GM19025 (cell line): Measurements from ENCODE around the gene HDAC9.
"Not testable (repeated sequence)": the region's sequence is repeated elsewhere in the genome, so short reads cannot be mapped to it uniquely, and the experiment has no call there.

Experiments
- ATAC-seq: cut with Tn5 transposase; IDR thresholded peaks from one replicate; pipeline ENCODE4 v1.9.1; 2021; ENCODE audit warnings: mild to moderate bottlenecking, low read depth, moderate library complexity; ENCODE audit not compliant: unreplicated experiment

HDAC9 gene

DNA sequence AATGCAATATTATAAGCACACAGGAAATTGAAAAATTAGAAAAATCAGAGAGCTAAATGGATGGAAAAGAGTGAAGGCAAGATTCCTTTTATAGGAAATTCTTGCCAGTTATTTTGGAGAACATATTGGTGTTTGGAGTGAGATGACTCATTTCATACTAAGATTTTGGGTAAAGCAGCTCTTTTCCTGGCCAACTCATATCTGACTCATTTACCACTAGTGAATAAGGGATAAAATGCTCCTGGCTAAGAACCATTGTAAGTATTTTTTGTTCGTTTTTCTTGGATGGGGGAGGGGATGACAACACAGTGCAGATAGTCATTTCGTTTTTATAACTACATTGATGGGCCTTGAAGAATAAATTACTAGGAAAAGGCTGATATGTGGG, 482.6 kb downstream of the HDAC9 start:
- ATAC-seq = no peak

DNA sequence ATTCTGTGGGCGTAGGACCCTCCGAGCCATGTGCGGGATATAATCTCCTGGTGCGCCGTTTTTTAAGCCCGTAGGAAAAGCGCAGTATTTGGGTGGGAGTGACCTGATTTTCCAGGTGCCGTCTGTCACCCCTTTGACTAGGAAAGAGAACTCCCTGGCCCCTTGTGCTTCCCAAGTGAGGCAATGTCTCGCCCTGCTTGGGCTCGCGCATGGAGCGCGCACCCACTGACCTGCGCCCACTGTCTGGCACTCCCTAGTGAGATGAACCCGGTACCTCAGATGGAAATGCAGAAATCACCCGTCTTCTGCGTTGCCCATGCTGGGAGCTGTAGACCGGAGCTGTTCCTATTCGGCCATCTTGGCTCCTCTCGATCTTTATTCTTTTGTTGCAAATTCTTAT, 495.2 kb downstream of the HDAC9 start:
- not testable (repeated sequence) for ATAC-seq

DNA sequence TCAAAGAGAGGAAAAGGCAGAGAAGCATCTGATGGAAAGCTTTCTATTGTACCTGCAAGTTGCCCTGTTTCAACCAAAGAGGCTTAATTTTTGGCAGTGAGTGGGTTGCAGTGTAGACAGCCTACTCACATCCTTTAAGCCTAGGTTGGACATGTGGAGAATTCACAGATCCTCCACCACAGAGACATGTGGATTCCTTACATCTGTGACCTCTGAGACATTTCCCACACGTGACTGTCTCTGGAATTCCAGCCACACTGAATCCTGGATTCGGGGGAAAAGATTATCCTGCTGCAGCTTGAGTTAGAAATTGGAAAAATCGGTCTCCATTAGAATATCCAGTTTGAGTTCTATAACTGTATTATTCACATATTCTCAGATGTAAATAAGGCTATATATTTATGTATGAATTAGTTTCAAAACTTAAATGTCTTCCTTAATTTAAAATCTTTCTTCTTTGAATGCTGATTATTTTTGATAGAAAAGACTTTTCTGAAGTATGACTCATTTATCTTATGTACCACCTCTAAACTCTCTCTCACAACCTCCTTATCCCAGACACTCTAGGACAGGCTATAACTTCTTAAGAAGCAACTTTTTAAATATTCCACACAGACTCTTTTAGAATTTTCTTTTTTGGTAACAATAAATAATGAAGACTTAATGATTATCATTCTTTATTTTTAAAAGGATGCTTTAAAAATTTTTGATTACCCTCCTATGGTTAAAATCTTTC, 498.6 kb downstream of the HDAC9 start:
- ATAC-seq = no peak

DNA sequence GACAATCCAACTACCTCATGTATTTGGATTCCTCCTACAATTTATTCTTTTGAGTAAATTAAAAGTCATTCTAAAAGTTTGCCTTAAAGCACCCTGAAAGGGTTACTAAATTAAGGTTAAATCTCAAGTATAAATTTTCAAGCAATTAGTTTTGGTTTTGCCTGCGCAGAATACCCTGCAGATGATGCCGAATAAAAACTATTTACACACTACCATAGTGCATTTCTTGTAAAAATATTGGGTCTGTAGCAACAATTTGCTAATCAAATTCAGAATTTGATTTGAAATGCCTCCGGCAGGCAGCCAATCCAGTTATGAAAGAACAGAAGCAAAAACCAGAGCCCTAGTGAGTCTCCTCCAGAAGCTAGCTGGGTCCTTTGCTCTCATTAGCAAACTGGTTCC, 499.7 kb downstream of the HDAC9 start:
- ATAC-seq = no peak

DNA sequence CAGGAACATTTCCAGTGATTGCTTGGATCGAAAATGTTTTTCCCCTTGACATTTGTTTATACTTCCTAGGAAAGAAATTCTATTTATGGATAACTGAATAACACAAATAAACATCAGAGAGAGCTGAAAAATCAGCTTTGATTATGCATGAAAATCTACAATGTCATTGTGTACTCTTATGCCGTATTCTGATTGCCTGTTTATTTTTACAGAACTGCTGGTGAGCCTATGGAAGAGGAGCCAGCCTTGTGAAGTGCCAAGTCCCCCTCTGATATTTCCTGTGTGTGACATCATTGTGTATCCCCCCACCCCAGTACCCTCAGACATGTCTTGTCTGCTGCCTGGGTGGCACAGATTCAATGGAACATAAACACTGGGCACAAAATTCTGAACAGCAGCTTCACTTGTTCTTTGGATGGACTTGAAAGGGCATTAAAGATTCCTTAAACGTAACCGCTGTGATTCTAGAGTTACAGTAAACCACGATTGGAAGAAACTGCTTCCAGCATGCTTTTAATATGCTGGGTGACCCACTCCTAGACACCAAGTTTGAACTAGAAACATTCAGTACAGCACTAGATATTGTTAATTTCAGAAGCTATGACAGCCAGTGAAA, 500.4 kb downstream of the HDAC9 start:
- no peak for ATAC-seq

DNA sequence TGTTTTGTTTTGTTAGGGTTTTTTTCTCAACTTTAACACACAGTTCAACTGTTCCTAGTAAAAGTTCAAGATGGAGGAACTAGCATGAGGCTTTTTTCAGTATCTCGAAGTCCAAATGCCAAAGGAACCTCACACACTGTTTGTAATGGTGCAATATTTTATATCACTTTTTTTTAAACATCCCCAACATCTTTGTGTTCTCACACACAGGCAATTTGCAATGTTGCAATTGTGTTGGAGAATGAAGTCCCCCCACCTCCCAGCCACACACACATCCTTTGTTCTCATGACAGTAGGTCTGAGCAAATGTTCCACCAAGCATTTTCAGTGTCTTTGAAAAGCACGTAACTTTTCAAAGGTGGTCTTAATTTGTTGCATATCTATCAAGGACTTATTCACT, 501.0 kb downstream of the HDAC9 start:
- ATAC-seq = no peak

DNA sequence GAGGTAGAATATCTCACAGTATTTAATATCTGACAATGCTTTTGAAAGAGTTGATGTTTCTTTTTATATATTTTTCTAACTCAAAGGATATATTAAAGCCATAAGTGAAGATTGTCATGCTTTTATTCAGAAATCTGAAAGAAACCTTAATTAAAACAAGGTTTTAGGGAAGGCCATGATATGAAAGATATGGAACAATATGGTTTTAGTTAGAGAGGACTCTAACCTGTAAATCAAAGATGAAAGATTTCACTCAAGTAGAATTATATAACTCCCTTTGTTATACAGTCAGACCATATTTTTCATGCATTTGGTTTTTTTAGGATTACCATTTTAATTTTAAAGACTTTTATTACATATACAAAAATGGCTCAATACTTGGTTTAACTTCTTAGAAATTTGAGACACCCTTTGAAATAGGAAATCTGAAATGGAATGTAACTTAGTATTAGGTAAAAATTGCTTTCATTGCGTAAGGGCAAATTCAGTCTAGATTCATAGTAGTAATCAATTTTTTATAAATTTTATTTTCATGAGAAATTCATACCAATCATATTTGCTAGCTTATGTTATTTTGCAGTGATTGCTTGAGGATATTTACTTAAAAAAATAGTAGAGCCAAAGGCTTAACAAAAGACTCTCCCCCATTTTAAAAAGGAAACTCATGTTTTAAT, 502.1 kb downstream of the HDAC9 start:
- ATAC-seq = no peak

DNA sequence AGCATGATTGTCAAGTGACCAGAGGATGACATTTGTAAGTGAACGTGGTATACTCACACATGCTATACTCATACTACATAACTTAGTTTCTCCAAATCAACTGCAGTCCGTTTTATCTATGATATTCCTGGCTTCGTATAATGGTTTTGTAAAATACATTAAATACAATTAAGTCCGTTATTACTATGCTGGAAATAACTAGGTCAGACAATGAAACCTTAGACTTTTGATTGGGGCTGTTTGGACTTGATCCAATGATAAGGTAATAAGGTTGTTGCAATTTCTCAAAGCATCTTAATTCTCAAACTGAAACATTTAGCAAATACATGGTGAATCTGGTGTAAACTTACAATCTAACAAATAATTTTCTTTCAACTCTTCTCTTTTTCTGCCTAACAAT, 504.9 kb downstream of the HDAC9 start:
- no peak for ATAC-seq

DNA sequence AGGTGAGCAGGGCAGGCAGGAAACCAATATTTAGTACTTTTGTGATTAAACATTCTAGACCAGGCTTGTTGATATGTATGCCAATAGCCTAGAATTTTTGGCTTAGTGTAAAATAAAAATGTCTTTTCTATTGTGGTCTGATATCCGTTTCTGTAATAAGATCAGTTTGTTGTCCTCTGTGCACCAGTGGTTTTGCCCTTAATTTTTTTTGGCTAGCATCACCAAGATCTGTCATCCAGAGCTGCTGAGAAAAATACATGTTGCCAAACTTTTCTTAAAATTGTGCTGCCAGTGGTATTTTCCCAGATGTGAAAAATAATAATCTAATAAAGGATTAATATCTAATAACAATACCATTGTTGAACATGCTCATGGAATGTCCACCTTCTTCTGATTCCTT, 506.3 kb downstream of the HDAC9 start:
- ATAC-seq = no peak

DNA sequence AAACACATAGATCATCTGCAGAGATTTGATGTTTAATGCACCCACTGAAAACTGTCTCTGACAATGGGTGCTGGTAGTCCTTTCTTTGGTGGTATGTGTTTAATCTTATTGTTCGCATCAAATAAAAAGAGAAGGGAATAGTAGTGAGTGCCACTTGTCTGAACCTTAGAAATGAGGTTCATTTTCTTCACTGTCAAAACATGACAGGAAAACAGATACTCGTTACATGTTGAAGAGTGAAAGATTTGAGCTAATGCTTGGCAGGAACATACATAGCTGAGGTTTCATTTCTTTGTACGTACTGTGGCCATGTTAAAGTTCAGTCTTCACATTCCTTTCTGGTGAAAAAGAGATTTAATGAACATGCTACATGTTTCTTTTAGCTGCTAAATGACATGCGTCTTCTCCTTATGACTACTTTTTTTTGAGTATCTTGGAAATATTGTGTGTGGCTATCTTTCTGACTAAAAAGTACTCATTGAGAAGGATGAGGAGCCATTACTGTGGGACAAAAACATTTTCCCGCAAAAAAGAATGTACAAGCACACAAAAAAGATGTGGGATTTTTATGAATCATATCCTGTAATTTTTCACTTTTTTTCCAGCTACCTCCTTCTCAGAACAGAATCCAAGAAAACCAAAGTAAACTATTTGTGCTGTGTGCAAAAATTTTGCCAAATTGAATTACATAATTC, 513.8 kb downstream of the HDAC9 start:
- ATAC-seq = no peak

DNA sequence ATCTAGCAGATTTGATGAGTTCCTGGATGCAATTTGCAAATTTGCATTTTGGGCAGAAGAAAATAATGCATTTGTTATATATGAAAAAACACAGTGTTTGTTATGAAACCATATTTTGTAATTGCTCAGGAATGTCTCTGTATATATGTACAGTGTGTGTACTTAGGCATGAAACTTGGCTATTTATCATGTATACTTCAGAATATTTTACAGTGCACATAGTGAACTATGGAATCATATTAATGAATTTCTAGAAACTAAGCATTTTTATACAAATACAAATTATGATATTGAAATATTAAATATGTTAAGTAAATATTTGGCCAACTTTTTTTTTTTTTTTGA, 514.4 kb downstream of the HDAC9 start:
- no peak for ATAC-seq

DNA sequence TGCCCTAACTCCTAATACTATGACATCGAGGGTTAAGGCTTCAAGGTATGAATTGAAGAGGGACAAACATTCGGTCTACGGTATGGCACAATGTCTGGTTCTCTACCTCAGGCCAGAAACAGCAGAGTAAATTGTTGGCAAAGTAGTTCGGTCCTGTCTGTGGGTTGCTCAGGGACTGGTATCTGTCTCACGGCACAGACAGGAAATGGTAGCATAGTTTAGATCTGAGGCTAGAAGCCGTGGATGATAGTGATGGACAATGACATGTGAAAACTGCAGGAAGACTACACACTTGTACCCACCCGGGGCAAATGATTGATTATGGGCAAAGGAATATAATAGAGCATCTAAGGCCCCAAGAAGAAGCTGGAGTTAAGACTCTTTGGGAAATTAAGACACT, 515.7 kb downstream of the HDAC9 start:
- ATAC-seq = no peak

DNA sequence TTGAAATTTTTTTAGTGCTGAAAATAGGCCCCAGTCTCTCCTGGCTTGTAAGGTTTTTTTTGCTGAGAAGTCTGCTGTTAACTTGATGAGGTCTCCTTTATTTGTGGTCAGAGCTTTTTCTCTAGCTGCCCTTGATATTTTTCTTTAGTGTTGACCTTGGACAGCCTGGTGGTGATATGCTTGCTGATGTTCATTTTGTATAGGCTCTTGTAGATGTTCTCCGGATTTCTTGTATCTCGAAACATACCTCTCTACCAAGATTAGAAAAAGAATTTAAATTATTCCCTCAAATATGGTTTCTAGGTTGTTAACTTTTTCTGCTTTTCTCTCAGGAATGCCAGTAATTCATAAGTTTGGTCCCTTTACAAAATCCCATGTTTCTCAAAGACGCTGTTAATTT, 519.5 kb downstream of the HDAC9 start:
- no peak for ATAC-seq

DNA sequence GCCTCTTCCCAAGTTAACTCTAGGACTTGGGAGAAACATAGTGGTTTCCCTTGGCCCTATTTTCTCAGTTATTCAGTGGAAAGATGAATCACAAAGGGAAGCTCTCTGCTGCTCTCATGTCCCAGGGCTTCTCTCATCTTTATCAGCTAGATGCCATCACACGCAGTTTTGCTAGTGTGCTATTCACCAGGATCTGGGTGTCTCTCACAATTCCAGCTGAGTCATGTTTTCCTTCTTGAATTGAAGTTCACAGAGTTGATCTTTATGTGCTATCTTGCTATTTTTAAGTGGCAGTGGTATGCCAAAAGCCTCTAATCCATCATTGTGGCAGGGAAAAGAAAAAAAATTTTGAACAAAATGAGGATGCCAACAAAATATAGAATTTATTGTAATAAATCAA, 520.6 kb downstream of the HDAC9 start:
- ATAC-seq = no peak

DNA sequence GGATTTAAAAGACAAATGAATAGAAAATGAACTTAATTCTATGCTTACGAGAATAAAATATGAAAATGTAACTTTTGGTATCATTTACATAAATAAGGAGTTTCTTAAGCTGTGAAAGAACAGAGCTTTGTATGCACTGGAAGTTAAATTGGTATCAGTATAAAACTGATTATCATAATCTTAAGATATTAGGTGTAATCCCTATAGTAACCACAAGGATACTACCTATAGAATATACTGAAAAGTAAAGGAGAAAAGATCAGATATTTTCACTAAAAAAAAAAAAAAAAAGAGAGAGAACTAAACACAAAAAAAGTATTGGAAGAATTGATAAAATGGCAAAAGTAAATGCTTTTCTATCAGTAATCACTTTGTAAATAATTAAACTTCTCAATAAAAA, 521.8 kb downstream of the HDAC9 start:
- no peak for ATAC-seq

DNA sequence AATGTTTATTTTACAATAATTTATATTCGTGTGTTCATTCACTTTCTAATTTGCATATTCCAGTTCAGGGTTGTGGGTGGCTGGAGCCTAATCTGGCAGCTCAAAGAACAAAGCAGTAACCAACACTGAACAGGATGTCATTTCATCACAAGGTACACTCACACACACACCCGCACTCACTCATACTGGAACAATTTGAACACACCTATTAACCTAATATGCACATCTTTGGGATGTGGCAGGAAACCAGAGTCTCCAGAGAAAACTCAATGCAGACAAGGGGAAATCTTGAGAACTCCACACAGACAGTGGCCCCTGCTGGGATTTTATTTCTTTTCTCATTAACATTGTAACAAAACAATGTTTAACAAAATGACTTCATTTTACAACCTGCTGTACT, 524.5 kb downstream of the HDAC9 start:
- ATAC-seq = no peak

DNA sequence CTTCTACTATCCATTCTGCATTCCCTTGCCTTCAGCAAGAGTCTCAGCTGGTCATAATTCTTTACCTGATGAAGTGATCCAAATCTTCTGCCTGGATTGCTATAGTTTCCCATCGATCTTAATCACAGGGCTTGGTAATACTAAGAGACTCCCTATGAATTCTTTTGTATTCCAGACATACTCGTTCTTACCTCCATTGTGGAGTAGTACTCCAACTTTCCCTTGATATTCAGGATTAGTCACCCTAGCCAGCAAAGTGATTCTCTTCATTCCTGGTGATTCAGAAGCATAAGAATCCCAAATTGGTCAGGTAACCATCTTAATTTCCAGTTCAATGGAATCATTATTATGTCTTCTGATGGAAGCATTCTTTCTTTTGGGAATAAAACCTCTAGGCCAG, 525.2 kb downstream of the HDAC9 start:
- ATAC-seq = no peak

DNA sequence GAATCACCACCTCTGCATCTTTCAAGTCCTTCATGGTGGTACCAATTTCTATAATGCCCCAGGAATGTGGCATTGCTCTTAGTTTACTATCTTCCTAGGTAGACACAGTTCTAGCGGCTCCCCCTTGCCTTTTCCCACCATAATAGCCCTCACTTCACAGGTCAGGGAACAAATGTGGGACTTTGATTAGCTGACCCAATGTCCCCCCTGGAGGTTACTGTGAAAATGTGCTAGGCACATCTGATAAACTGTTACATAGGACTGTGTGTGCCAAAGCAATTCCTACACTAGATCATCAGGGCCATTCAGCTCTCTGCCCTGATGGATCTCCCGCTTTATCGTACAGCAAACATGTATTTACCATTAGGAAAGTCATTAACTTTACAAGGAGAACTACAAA, 527.9 kb downstream of the HDAC9 start:
- no peak for ATAC-seq

DNA sequence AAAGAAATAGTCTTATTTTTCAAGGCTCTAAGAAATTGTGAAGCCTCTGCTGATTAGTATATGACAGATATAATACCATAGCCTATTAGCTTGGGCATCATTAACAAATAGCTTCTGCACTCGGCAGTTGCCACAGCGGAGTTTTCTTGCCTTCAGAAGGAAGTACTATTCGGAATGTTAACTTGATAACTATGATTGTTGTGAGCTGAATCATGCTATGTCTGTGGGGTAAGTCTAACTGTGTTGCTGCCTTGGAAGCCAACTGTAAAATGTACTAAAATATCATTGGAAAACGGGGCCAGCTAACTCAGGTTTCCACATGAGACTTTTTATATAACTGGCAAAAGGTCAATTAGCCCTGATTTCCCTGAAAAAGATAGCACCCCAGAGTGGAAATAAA, 528.7 kb downstream of the HDAC9 start:
- ATAC-seq = no peak

DNA sequence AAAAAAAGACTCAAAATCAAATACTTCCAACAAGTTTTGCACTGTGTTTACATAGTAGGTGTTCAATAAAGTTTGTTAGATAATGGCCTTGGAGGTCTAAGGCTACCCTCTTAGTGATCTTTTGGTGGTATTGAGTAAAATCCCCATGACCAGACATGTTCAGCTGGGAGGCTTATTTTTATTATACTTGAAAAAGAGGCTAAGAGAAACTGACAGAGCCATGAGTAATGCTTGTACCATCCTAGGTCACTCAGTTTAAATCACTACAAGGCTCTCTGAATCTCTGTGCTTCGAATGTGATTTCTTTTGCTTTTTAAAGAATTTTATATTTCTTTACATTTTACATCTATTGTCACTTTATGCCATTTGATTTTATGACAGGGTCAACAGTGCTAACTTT, 531.3 kb downstream of the HDAC9 start:
- no peak for ATAC-seq

DNA sequence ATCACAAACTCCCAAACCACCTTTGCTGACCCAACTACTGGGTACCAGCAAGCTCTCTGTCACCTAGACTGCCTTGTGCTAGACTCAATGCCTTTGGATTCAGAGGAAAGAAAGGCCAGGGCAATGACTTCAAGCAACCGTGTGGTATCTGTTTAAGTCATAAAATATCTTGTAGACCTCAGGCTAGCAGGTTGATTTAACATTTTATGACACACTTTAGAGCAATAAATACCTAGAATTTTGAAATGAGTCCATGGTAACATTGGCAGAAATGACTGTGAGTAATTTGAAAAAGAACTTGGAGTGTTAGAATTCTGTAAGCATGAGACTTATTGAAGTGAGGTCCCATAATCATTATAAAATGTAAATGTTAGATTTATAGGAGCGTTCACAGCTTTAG, 534.7 kb downstream of the HDAC9 start:
- no peak for ATAC-seq

DNA sequence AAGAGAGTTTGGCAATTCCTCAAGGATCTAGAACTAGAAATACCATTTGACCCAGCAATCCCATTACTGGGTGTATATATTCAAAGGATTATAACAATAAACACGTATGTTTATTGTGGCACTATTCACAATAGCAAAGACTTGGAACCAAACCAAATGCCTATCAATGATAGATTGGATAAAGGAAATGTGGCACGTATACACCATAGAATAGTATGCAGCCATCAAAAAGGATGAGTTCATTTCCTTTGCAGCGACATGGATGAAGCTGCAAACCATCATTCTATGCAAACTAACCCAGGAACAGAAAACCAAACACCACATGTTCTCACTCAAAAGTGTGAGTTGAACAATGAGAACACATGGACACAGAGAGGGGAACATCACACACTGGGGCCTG, 537.4 kb downstream of the HDAC9 start:
- ATAC-seq = not testable (repeated sequence)
